Panc1 (cell line): ENCODE measurements around the gene CTXND1.

ENCODE experiments used
- POLR2AphosphoS5 ChIP-seq: IDR thresholded peaks from 2 replicates; pipeline ENCODE4 v1.6.1; 2012; ENCODE audit warnings: mild to moderate bottlenecking, low read depth, low read length, moderate library complexity
- SIN3A ChIP-seq: IDR thresholded peaks from 2 replicates; pipeline ENCODE4 v1.6.1; 2012; ENCODE audit warnings: low read depth, mild to moderate bottlenecking, low read length, moderate library complexity, borderline replicate concordance; ENCODE audit not compliant: insufficient read depth
- TCF7L2 ChIP-seq: IDR thresholded peaks from 2 replicates; pipeline ENCODE4 v1.6.1; 2011; ENCODE audit warnings: mild to moderate bottlenecking, low read depth, low read length, inconsistent platforms
- TF ChIP-seq, protein P1 (sequence below): fragments of 450-650 bp; IDR thresholded peaks from 2 replicates; pipeline ENCODE4 v1.5.1; 2017; ENCODE audit warnings: mild to moderate bottlenecking
- TF ChIP-seq, protein P2 (sequence below), 2 experiments: IDR thresholded peaks; 2 replicates each; pipeline ENCODE4 v1.6.1; 2011 to 2012; ENCODE audit warnings: low read depth in 2 of 2, control low read depth in 1 of 2, low read length in 1 of 2, mild to moderate bottlenecking in 1 of 2, moderate library complexity in 1 of 2; ENCODE audit not compliant: insufficient read depth in 1 of 2

DNA sequence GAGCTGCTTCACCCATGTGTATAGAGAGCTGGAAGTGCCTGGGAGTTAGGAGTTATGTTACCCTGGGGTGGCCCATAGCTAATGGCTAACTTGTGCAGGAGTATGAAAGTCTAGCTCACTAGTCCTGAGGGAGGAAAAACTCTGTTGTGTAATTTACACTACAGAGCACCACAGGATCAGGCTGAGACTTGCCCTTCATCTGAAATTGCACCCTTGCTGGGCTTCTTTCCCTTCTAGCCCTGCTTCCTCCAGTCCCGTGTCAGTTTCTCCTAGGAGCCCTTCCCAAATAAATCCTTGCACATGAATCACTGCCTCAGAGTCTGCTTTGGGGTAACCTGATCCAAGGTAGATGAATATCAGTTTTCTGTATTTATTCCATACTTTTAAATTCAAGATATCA is 40.0 kb downstream of the CTXND1 start:
- TF ChIP-seq, protein P1, sequence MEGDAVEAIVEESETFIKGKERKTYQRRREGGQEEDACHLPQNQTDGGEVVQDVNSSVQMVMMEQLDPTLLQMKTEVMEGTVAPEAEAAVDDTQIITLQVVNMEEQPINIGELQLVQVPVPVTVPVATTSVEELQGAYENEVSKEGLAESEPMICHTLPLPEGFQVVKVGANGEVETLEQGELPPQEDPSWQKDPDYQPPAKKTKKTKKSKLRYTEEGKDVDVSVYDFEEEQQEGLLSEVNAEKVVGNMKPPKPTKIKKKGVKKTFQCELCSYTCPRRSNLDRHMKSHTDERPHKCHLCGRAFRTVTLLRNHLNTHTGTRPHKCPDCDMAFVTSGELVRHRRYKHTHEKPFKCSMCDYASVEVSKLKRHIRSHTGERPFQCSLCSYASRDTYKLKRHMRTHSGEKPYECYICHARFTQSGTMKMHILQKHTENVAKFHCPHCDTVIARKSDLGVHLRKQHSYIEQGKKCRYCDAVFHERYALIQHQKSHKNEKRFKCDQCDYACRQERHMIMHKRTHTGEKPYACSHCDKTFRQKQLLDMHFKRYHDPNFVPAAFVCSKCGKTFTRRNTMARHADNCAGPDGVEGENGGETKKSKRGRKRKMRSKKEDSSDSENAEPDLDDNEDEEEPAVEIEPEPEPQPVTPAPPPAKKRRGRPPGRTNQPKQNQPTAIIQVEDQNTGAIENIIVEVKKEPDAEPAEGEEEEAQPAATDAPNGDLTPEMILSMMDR = no peak
- TF ChIP-seq POLR2AphosphoS5 (no peak), SIN3A (no peak), TCF7L2 (no peak)
- TF ChIP-seq, protein P2, sequence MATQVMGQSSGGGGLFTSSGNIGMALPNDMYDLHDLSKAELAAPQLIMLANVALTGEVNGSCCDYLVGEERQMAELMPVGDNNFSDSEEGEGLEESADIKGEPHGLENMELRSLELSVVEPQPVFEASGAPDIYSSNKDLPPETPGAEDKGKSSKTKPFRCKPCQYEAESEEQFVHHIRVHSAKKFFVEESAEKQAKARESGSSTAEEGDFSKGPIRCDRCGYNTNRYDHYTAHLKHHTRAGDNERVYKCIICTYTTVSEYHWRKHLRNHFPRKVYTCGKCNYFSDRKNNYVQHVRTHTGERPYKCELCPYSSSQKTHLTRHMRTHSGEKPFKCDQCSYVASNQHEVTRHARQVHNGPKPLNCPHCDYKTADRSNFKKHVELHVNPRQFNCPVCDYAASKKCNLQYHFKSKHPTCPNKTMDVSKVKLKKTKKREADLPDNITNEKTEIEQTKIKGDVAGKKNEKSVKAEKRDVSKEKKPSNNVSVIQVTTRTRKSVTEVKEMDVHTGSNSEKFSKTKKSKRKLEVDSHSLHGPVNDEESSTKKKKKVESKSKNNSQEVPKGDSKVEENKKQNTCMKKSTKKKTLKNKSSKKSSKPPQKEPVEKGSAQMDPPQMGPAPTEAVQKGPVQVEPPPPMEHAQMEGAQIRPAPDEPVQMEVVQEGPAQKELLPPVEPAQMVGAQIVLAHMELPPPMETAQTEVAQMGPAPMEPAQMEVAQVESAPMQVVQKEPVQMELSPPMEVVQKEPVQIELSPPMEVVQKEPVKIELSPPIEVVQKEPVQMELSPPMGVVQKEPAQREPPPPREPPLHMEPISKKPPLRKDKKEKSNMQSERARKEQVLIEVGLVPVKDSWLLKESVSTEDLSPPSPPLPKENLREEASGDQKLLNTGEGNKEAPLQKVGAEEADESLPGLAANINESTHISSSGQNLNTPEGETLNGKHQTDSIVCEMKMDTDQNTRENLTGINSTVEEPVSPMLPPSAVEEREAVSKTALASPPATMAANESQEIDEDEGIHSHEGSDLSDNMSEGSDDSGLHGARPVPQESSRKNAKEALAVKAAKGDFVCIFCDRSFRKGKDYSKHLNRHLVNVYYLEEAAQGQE (IDR thresholded peaks at IDR 0.05; ENCODE audit: insufficient read depth in 1 of 2, low read depth in 2 of 2, low read length in 1 of 2) = no peak
